B cell (primary cell): ENCODE data around the gene CAPRIN2. TPM values are rescaled to one million over a fixed set of nuclear protein-coding genes. Genes with fewer than 3 reads are reported as not detected.

Experiments used
- ATAC-seq: fragments of 200-7000 bp; cut with Tn5 transposase; one replicate; pipeline ENCODE4 v1.10.0; 2021; ENCODE audit warnings: low read depth, mild to moderate bottlenecking, moderate number of reproducible peaks, moderate library complexity
- CTCF ChIA-PET: fragments of 350-600 bp; sonication (Branson Sonifier 250); formaldehyde crosslinking; loops from one replicate; lab custom pipeline; 2021; ENCODE audit warnings: antibody characterized with exemption, inconsistent platforms; lab: Charles Lee
- POLR2A ChIA-PET: fragments of 350-600 bp; sonication (Branson Sonifier 250); formaldehyde crosslinking; loops from one replicate; lab custom pipeline; 2021; ENCODE audit warnings: antibody characterized with exemption; lab: Charles Lee
- DNase-seq: peaks from one replicate; pipeline ENCODE4 v3.0.0; 2013
- H2AFZ ChIP-seq: 2 replicates; pipeline ENCODE4 v1.6.1; 2012; ENCODE audit warnings: mild to moderate bottlenecking, low read depth, low read length; ENCODE audit not compliant: insufficient read depth, poor library complexity, severe bottlenecking
- H3K27ac ChIP-seq, 2 donors: 1 replicate in 1 of 2; 2 replicates in 1 of 2; pipeline ENCODE4 v1.5.1; 2012 to 2013; ENCODE audit warnings: low read length in 2 of 2, mild to moderate bottlenecking in 2 of 2, moderate library complexity in 1 of 2
- H3K27me3 ChIP-seq, 4 experiments: fragments of 200-600 bp in 1 of 4; sonication (generic) in 1 of 4; replicated peaks in 1 of 4; 1 replicate in 2 of 4; 2 replicates in 2 of 4; pipeline versions ENCODE4 v1.6.1 to v1.7.0; 2013 to 2016; ENCODE audit warnings: low read length in 3 of 4, mild to moderate bottlenecking in 2 of 4, mixed read lengths in 1 of 4, moderate library complexity in 1 of 4; ENCODE audit not compliant: insufficient read depth in 4 of 4, control insufficient read depth in 3 of 4; ENCODE audit errors: control extremely low read depth in 1 of 4
- H3K36me3 ChIP-seq, 2 experiments: replicated peaks in 1 of 2; 1 replicate in 1 of 2; 2 replicates in 1 of 2; pipeline versions ENCODE4 v1.6.1 to v1.7.1; 2013; ENCODE audit warnings: low read length in 1 of 2; ENCODE audit not compliant: insufficient read depth in 2 of 2, control insufficient read depth in 1 of 2; ENCODE audit errors: control extremely low read depth in 1 of 2, extremely low read depth in 1 of 2
- H3K4me1 ChIP-seq, 2 donors: fragments of 200-600 bp in 1 of 2; sonication (generic) in 1 of 2; 1 replicate in 1 of 2; 2 replicates in 1 of 2; pipeline versions ENCODE4 v1.5.1 to v1.6.1; 2013 to 2017; ENCODE audit warnings: low read length in 2 of 2; ENCODE audit not compliant: control insufficient read depth in 2 of 2, insufficient read depth in 2 of 2
- H3K4me2 ChIP-seq: replicated peaks from 2 replicates; pipeline ENCODE3; 2012; ENCODE audit warnings: mild to moderate bottlenecking, low read depth, low read length; ENCODE audit not compliant: poor library complexity, severe bottlenecking
- H3K4me3 ChIP-seq, 5 experiments: fragments of 200-600 bp in 1 of 5; sonication (generic) in 1 of 5; 1 replicate in 3 of 5; 2 replicates in 2 of 5; pipeline versions ENCODE4 v1.5.1 to v1.7.0; 2011 to 2016; ENCODE audit warnings: low read length in 4 of 5, mild to moderate bottlenecking in 4 of 5, low read depth in 2 of 5, control low read depth in 1 of 5, moderate library complexity in 1 of 5; ENCODE audit not compliant: insufficient read depth in 1 of 5; ENCODE audit errors: control extremely low read depth in 1 of 5, extremely low read depth in 1 of 5
- H3K79me2 ChIP-seq: fragments of 200-600 bp; sonication (generic); one replicate; pipeline ENCODE4 v1.6.0; 2016; ENCODE audit warnings: low read length; ENCODE audit not compliant: control insufficient read depth, insufficient read depth
- H3K9ac ChIP-seq: fragments of 200-600 bp; sonication (generic); 2 replicates; pipeline ENCODE4 v1.6.1; 2017; ENCODE audit warnings: mild to moderate bottlenecking, low read length, moderate library complexity
- H3K9me3 ChIP-seq, 3 donors: one replicate each; pipeline versions ENCODE4 v1.6.1 to v1.7.1; 2013; ENCODE audit warnings: low read length in 2 of 3; ENCODE audit not compliant: control insufficient read depth in 2 of 3, insufficient read depth in 1 of 3; ENCODE audit errors: control extremely low read depth in 1 of 3
- H4K20me1 ChIP-seq: 2 replicates; pipeline ENCODE4 v1.6.0; 2012; ENCODE audit warnings: mild to moderate bottlenecking, low read length; ENCODE audit not compliant: insufficient read depth, control insufficient read depth, poor library complexity, severe bottlenecking
- H3K27ac Mint-ChIP-seq: one replicate; pipeline ENCODE4 v1.8.0; 2021; ENCODE audit warnings: mixed read lengths
- H3K27me3 Mint-ChIP-seq: one replicate; pipeline ENCODE4 v1.8.0; 2021; ENCODE audit warnings: mixed read lengths
- H3K4me1 Mint-ChIP-seq: one replicate; pipeline ENCODE4 v1.8.0; 2021; ENCODE audit warnings: mixed read lengths
- H3K4me3 Mint-ChIP-seq: one replicate; pipeline ENCODE4 v1.8.0; 2021; ENCODE audit warnings: mixed read lengths
- H3K9me3 Mint-ChIP-seq: one replicate; pipeline ENCODE4 v1.8.0; 2022; ENCODE audit warnings: mixed read lengths; ENCODE audit not compliant: insufficient read depth
- CTCF ChIP-seq: fragments of 200-600 bp; IDR thresholded peaks from one replicate; pipeline ENCODE4 v1.8.0; 2022; ENCODE audit warnings: antibody characterized with exemption, mild to moderate bottlenecking
- EZH2 ChIP-seq: IDR thresholded peaks from 2 replicates; pipeline ENCODE4 v1.6.1; 2012; ENCODE audit warnings: borderline replicate concordance, low read depth, mild to moderate bottlenecking, moderate library complexity, low read length; ENCODE audit not compliant: insufficient read depth, poor library complexity, severe bottlenecking
- WGBS: methylation state at CpG from one replicate; pipeline ENCODE4 v1.1.5; 2013; ENCODE audit warnings: missing lambda C conversion rate; ENCODE audit not compliant: insufficient coverage; 5-methylcytosine and 5-hydroxymethylcytosine counted together
- intact Hi-C: fragments of 100-400 bp; cut with micrococcal nuclease; formaldehyde crosslinking; loops from one replicate; pipeline ENCODE4 v1.10.0; 2022
- polyA plus RNA-seq: library from polyadenylated mRNA; depleted of rRNA; stranded (reverse); fragments of >200 nt; gene quantifications from 2 replicates; pipeline ENCODE4 v1.2.3, GENCODE V29; 2012
- total RNA-seq, 2 donors: library from RNA; stranded (reverse); fragments of 120-200 nt in 1 of 2; gene quantifications; 1 replicate in 1 of 2; 2 replicates in 1 of 2; pipeline versions ENCODE4 v1.2.3 to v1.2.4, GENCODE V29; 2013 to 2022

Gene CAPRIN2
- total and polyA plus RNA-seq, 2 donors (not counting 1 experiment from before 2014, with no cell fraction given): 31.3 to 57.8 TPM

DNA sequence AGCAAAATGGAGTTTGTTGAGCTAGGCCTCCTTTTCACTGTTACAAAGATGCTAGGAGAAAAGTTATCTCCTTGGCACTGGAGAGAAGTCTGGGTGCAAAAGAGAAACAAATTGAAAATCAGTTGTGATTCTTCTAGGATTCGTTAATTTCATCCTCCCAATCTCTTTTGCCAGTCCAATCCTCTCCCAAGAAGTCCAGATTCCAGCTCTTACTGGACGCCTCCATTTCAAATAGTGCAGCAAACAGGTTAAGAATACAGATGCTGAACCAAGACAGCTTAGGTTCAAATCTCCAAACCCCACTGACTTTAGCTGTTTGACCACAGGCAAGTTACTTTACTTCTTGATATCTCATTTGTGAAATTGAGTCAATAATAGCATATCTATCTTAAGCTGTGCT lies 34.0 kb upstream of the CAPRIN2 start:
- intact Hi-C loops: no loop called here
- peaks cover 0 to 1% (median 0%) of the 10 kb centered on the region in 3 donors for H3K9me3 ChIP-seq
- H2AFZ ChIP-seq: no peak overlapping the region
- no peaks in the 10 kb centered on the region for H3K79me2 ChIP-seq
- Mint-ChIP-seq H3K27me3 (peaks cover 37% of the 10 kb centered on the region), H3K4me1 (no peaks in the 10 kb centered on the region), H3K27ac (no peak overlapping the region), H3K9me3 (no peaks in the 10 kb centered on the region), H3K4me3 (no peak overlapping the region)
- no peaks in the 10 kb centered on the region for H4K20me1 ChIP-seq
- ChIA-PET POLR2A (no interaction called here), CTCF (no interaction called here)
- H3K27me3 ChIP-seq: peaks cover 0 to 3% (median 0%) of the 10 kb centered on the region in 4 experiments
- H3K9ac ChIP-seq: no peak overlapping the region
- no peak overlapping the region for H3K4me2 ChIP-seq
- no peaks in the 10 kb centered on the region for H3K4me1 ChIP-seq
- no peaks in the 10 kb centered on the region for H3K36me3 ChIP-seq
- no peak overlapping the region for H3K27ac ChIP-seq
- 82% methylated on average over 2 of the region's 2 CpGs for WGBS
- DNase-seq (no peak), ATAC-seq (no peak)
- TF ChIP-seq CTCF (no peak), EZH2 (no peak)
- H3K4me3 ChIP-seq: no peak overlapping the region

GRCh38 chr12:30785630-30786029 lies 30.9 kb upstream of the CAPRIN2 start:
- CTCF ChIA-PET: no interaction called here
- TF ChIP-seq EZH2: no peak
- TF ChIP-seq CTCF: no peak
- no peaks in the 10 kb centered on the region for H3K9me3 Mint-ChIP-seq
- Histone ChIP-seq H3K9ac (no peak overlapping the region), H3K4me2 (no peak overlapping the region), H3K27me3 (no peaks in the 10 kb centered on the region), H4K20me1 (no peaks in the 10 kb centered on the region), H3K36me3 (no peaks in the 10 kb centered on the region), H3K79me2 (no peaks in the 10 kb centered on the region), H2AFZ (no peak overlapping the region), H3K27ac (no peak overlapping the region), H3K9me3 (peaks cover 0 to 1% (median 0%) of the 10 kb centered on the region in 3 donors), H3K4me1 (no peaks in the 10 kb centered on the region), H3K4me3 (no peak overlapping the region)
- ATAC-seq (no peak), DNase-seq (no peak)
- no peaks in the 10 kb centered on the region for H3K4me1 Mint-ChIP-seq
- no peak overlapping the region for H3K4me3 Mint-ChIP-seq
- intact Hi-C loops: no loop called here
- 50% methylated on average over 1 of the region's 2 CpGs for WGBS
- POLR2A ChIA-PET: interaction anchor here (0.6 kb wide), 2 partner anchors 127 to 970 kb away, joined by 4 to 7 read pairs; no protein-coding TSS in a partner anchor
- no peak overlapping the region for H3K27ac Mint-ChIP-seq
- H3K27me3 Mint-ChIP-seq: peaks cover 41% of the 10 kb centered on the region
